Measurements from ENCODE around the gene MICAL2.

DNA sequence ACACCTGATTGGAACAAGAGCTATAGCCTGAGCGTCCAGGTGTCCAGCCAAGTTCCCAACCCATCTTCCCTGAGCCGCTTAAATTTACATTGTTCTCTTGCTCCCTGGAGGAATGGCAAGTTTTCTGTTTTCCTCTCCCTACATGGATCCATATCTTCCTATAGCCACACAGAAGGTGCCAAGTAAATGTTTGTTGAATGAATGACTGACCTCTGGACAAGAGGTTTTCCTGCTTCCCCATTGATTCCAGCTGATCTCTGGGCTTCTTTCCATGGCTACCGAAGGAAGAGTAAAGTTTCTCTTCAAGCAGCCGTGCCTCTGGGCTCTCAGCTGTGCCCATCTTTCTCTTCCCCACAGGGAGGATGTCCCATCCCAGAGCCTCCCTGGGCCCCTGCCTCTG lies 107.5 kb downstream of the MICAL2 start:
- TF ChIP-seq, protein P1, sequence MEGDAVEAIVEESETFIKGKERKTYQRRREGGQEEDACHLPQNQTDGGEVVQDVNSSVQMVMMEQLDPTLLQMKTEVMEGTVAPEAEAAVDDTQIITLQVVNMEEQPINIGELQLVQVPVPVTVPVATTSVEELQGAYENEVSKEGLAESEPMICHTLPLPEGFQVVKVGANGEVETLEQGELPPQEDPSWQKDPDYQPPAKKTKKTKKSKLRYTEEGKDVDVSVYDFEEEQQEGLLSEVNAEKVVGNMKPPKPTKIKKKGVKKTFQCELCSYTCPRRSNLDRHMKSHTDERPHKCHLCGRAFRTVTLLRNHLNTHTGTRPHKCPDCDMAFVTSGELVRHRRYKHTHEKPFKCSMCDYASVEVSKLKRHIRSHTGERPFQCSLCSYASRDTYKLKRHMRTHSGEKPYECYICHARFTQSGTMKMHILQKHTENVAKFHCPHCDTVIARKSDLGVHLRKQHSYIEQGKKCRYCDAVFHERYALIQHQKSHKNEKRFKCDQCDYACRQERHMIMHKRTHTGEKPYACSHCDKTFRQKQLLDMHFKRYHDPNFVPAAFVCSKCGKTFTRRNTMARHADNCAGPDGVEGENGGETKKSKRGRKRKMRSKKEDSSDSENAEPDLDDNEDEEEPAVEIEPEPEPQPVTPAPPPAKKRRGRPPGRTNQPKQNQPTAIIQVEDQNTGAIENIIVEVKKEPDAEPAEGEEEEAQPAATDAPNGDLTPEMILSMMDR (IDR thresholded peaks at IDR 0.05), result no peak
- TF ChIP-seq POLR2AphosphoS5 (IDR thresholded peaks at IDR 0.05), result no peak
